H7 (cell line): Measurements from ENCODE around the gene IFI27L2. TPM values are rescaled to one million over a fixed set of nuclear protein-coding genes. Genes with fewer than 3 reads are reported as not detected.
A peak's percentile ranks its signal among the peaks of the same experiment; 100 is the strongest.

Experiments
- DNase-seq: peaks from one replicate; pipeline ENCODE4 v3.0.0; 2012
- H3K27me3 ChIP-seq: 2 replicates; pipeline ENCODE4 v1.6.0; 2011; ENCODE audit warnings: mild to moderate bottlenecking, low read length; ENCODE audit not compliant: control insufficient read depth, insufficient read depth
- H3K36me3 ChIP-seq: replicated peaks from 2 replicates; pipeline ENCODE4 v1.5.1; 2011; ENCODE audit warnings: low read length; ENCODE audit not compliant: control insufficient read depth, insufficient read depth
- H3K4me3 ChIP-seq: 2 replicates; pipeline ENCODE4 v1.5.1; 2011; ENCODE audit warnings: low read depth, mild to moderate bottlenecking, control low read depth, low read length, moderate library complexity; ENCODE audit not compliant: insufficient read depth
- total RNA-seq: library from RNA; depleted of rRNA; stranded (reverse); fragments of >200 nt; shearing (Covaris generic); gene quantifications from 2 replicates; pipeline ENCODE4 v1.2.3, GENCODE V29; 2014

Gene IFI27L2
- total RNA-seq, 1 experiment from 2014 or later: 26.3 TPM

DNA sequence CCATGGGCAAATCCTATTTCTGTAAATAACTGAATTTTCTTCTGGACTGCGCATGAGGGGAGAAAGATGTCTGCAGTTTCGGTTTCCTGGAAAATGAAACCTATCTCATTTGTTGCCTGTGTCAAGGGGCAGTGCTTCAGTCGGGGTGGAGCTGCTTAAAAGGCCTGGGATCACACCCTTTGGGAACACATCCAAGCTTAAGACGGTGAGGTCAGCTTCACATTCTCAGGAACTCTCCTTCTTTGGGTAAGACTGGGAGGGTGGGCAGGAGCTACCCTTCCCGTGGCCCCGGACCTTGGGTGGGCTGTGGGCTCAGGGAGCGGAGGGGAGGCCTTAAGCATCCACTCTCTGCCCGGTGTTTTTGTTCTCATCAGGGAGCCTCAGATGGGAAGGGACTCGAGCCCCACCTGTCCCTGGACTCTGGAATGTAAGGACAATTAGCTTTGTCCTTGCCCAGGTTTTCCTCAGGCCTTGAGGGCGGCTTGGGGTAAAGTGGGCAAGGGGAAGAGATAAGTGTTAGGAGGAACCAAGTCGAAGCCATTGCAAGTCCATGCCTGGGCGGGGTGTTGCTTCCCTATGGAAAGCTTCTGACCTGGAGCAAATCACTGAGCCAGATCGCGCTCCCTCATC, 18.7 kb downstream of the IFI27L2 start, which contains the start of gene IFI27:
IFI27 (plus strand) TSS at position 185 of the 630 bp plus-strand sequence.
- Histone ChIP-seq H3K4me3 (no peak within 1 kb of the TSS), H3K36me3 (no peaks in the 10 kb centered on the region), H3K27me3 (no peaks in the 10 kb centered on the region)
- DNase-seq: peak; percentile 47

DNA sequence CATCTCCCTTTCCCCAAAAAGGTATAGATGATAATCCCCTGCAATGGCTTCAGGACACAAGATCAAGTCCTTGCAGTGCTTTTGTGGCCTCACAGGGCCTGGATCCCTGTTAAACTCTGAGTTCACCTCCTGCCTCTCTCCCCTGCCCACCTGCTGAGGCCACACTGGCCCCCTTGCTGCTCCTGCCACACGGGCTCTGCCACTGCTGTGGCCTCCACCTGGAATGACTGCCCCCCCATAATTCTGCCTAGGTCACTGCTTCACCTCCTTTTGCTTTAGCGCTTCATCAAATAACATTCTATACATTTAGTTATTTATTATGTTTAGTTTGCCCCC, 19.5 kb downstream of the IFI27L2 start:
- no peak overlapping the region for H3K4me3 ChIP-seq
- H3K36me3 ChIP-seq: no peaks in the 10 kb centered on the region
- no peak for DNase-seq
- no peaks in the 10 kb centered on the region for H3K27me3 ChIP-seq

DNA sequence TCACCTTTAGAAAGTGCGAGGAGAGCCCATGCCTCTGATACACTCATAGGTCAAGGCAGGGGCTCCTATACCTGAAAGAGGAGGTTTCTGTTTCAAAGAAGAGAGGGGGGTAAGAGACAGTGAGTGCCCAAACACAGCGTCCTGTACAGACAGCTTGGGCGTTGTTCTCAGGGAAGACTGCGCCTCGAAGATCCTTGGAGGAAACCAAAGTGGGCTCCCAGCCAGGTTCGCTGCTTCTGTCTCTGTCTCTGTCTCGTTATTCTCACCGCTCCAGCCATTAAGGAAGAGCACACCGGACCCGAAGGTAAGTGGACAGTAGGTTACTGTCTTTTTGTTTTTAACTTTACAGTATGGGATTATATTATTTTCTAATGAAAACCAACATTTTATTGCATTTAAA, 24.7 kb downstream of the IFI27L2 start:
- Histone ChIP-seq H3K27me3 (no peaks in the 10 kb centered on the region), H3K4me3 (no peak overlapping the region), H3K36me3 (no peaks in the 10 kb centered on the region)
- no peak for DNase-seq

DNA sequence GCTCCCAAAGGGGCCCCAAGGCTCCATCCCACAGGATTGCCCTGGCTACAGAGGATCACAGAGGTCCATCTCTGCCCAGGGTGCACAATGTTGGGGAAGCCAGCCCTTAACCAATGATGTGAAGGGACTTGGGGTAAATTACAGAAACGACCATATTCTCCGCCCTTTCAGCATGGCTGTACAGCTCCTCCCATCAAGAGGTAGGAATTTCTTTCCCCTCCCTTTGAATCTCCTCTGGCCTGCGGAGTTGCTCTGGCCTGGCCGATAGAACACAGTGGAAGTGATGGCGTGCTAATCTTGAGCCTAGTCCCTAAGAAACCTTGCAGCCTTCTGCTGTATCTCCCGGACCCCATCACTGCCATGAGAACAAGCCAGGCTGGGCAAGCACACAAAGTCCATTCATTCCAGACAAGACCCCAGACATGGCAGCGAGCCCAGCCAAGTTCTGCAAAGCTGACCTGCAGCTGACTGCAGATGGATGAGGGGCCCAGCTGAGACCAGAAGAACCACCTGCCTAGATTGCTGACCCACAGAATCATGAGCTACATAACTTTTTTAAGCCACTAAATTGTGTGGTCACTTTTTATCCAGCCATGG, 25.8 kb downstream of the IFI27L2 start:
- DNase-seq: no peak
- Histone ChIP-seq H3K27me3 (no peaks in the 10 kb centered on the region), H3K36me3 (no peaks in the 10 kb centered on the region; the same call in 1 of the 2 replicates), H3K4me3 (no peak overlapping the region)

DNA sequence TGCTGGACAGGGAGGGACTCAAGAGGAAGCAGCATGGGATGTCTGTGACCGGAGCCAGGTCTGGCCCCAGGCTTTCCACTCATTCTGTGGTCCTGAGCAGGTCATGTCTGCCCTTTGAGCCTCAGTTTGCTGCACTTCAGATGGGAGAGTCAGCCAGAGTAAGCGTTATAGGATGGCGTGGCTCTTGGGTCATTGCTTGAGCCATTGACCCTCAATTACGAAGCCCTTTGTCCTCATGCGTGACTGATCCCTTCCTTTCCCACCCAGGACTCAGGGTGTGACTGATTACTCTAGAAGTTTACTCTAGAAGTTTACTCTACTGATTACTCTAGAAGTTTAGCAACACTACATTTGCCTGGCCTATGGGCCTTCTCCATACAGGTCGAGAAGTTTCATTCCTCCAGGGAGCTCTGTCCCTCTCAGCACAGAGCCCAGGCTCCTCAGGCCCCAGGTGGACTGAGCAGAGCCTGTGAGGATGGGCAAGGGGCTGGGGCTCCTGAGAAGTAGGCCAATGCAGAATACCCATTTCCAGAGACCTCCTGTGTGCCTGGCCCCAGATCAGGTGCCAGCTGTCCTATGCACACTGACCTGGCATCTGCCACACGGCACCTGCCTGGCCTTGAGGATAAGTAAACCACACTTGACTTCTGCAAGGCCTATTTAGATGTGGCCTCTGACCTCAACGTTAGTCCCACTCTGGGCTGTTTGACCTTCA, 26.5 kb downstream of the IFI27L2 start:
- no peak for DNase-seq
- no peaks in the 10 kb centered on the region; the same call in none of the 2 replicates for H3K36me3 ChIP-seq
- H3K27me3 ChIP-seq: no peaks in the 10 kb centered on the region
- no peak overlapping the region for H3K4me3 ChIP-seq

DNA sequence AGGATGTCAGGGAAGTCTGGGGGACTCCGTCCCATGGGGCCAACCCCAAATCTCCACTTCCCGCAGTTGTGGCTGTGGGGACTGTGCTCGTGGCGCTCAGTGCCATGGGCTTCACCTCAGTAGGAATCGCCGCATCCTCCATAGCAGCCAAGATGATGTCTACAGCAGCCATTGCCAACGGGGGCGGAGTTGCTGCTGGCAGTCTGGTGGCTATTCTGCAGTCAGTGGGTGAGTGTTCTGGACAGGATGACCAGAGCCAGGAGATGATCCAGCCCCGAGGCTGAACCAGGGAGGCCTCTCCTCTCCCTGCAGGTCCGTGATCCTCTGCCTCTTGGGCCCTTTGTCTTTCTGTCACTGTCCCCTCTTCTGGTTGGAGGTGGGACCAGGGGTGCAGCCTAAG, 27.7 kb downstream of the IFI27L2 start:
- no peak overlapping the region for H3K4me3 ChIP-seq
- H3K27me3 ChIP-seq: no peaks in the 10 kb centered on the region
- no peak for DNase-seq
- H3K36me3 ChIP-seq: no peaks in the 10 kb centered on the region; the same call in none of the 2 replicates

DNA sequence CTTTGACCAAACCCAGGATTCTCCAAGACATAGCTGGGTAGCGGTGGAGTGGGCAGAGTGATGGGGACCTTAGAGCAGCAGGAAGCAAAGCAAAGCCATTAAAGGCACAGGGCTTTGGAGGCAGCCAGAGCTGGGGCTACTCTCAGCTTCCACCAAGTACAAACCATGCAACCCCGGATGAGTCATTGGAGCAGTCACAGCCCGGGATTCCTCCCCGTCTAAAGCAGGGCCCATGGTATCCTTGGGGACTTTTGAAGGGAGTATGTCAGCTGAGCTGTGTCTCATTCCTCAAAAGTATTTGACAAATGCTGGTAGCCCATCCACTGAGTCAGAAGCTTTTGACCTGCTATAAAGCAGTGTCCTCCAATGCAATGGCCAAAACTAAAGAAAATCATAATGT, 28.6 kb downstream of the IFI27L2 start:
- H3K27me3 ChIP-seq: no peaks in the 10 kb centered on the region
- H3K36me3 ChIP-seq: no peaks in the 10 kb centered on the region; the same call in none of the 2 replicates
- DNase-seq: no peak
- no peak overlapping the region for H3K4me3 ChIP-seq

DNA sequence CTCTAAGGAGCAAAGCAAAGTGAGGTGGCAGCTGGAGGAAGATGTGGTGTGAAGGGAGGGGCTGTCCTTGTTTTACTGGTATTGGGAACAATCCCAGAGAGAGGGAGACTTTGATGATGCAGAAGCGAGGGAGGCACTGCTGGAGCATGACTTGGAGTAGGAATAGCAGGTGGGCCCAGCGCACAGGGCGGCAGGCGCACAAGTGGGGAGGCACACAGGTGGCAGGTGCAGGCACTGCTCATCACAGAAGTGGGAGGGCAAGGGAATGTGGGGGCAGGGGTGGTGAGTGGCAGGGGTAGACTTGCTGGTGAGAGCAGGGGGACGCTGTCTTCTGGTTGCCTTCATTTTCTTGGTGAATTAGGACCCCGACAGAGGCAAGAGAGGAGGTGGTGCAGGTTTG, 30.4 kb downstream of the IFI27L2 start:
- no peak for DNase-seq
- Histone ChIP-seq H3K27me3 (no peaks in the 10 kb centered on the region), H3K4me3 (no peak overlapping the region), H3K36me3 (no peaks in the 10 kb centered on the region; the same call in none of the 2 replicates)

DNA sequence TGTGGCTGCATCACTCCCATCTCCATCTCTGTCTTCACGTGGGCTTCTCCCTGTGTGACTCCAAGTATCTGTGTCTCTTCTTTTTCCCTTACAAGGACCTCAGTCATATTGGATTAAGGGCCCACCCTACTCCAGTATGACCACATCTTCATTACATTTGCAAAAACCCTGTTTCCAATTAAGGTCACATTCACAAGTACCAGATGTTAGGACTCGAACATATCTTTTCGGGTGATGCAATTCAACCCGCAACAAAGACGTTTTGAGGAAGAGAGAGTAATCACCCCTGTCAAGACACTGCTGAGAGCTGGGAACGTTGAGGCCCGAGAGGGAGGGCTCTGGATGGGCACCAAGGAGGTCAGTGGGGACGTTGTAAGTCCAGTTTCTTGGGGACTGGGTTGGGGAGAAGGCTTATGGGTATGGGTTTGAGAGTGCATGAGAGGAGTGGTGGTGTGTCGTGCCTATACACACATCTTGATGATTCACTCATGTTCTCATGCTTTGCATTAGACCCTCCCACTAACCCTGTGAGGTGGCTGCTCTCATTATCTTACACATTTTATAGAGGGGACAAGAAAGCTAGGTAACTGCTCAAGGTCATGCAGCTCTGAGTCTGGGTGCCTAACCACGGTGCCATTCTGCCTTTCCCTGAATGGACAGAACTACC, 30.9 kb downstream of the IFI27L2 start:
- DNase-seq: no peak
- no peaks in the 10 kb centered on the region; the same call in none of the 2 replicates for H3K36me3 ChIP-seq
- H3K4me3 ChIP-seq: no peak overlapping the region
- H3K27me3 ChIP-seq: no peaks in the 10 kb centered on the region

DNA sequence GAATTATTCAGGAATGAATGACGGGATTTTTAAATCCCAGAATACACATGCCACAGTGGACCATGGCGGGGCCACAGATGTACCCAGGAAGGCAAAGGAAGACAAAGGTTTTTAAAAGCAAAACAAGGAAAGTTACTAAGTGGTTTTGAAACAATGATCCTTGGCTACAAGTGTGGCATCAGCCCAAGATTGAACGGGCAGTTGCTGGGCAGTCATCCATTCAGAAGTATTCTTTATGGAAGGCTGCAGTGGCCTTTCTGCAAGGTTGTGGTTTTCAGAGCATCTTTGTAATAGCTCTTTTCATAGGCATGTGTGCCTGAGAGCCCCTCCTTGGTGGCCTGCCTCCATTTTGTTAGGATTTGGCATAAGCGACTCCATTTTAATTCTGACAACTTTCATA, 32.3 kb downstream of the IFI27L2 start:
- Histone ChIP-seq H3K27me3 (no peaks in the 10 kb centered on the region), H3K4me3 (no peak overlapping the region), H3K36me3 (no peaks in the 10 kb centered on the region; the same call in none of the 2 replicates)
- no peak for DNase-seq

DNA sequence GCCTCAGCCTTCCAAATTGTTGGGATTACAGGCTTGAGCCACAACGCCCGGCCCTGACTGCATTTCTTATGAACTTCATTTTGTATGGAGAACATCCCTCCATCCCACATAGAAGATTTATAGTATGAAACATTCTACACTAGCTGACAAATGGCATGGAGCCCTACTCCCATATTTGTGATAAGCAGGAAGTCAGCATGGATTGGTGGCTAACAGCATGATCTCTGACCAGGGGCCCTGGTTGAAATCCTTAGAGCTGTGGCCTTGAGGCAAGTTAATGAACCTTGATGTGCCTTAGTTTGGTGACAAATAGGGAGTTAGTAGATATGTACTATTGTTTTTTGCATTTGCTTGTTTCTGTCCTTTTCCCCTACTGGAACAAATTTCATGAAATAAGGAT, 36.0 kb downstream of the IFI27L2 start:
- DNase-seq: no peak
- Histone ChIP-seq H3K27me3 (no peaks in the 10 kb centered on the region), H3K4me3 (no peak overlapping the region), H3K36me3 (no peaks in the 10 kb centered on the region; the same call in 1 of the 2 replicates)

DNA sequence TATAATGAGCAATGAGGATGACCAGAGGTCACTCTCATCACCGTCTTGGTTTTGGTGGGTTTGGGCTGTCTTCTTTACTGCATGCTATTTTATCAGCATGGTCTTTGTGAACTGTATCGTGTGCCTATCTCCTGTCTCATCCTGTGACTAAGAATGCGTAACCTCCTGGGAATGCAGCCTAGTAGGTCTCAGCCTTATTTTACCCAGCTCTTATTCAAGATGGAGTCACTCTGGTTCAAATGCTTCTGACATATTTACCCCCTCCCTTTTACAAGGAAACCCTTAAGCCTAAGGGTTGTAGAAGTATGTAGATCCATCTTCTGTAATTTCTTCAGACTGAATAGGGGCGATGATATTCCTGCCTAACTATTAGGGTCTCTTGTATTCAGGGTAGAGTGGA, 39.9 kb downstream of the IFI27L2 start:
- Histone ChIP-seq H3K4me3 (no peak overlapping the region), H3K36me3 (no peaks in the 10 kb centered on the region), H3K27me3 (no peaks in the 10 kb centered on the region)
- no peak for DNase-seq

DNA sequence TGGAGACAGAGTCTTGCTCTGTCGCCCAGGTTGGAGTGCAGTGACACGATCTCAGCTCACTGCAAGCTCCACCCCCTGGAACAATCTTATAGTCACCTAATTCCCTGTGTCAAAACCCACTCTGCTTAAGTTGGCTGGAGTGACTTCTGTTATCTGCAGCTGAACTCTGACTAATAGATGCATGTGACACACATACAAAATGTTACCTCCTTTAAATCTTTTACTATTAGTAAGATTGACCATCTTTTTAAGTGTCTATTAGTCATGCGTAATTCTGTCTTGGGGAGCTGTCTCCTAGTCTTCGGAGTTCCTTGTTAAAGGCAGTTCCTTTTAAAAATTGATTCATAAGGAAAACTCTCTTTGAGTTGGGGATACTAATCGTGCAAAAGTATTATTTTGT, 40.9 kb downstream of the IFI27L2 start:
- no peaks in the 10 kb centered on the region for H3K27me3 ChIP-seq
- H3K36me3 ChIP-seq: no peaks in the 10 kb centered on the region
- DNase-seq: no peak

DNA sequence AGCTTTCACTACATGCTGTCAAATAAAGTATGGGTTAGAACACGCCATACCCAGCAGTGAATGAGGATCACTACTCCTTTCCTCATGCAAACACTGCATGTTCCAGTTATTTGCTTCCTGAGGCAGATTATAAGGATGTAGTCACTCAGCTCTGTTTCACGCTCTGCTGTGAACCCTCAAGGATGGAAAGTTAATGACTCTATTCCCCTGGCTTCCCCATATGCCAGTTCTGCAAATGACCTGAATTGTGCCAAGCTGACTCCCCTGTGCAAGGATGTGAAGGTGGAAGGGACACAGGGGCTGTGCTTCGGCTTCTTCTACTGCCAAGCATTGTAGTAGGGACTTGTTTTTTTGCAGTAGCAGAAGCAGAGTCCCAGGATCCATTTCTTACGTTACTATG, 41.5 kb downstream of the IFI27L2 start:
- no peak for DNase-seq
- no peak overlapping the region for H3K4me3 ChIP-seq
- H3K36me3 ChIP-seq: no peaks in the 10 kb centered on the region
- no peaks in the 10 kb centered on the region for H3K27me3 ChIP-seq

More for the DNA sequence above, 40.9 kb downstream of the IFI27L2 start:
- H3K4me3 ChIP-seq: no peak overlapping the region
